Measurements from ENCODE around the gene RELL2.

RELL2 gene

GRCh38 chr5:141677415-141677814, 40.6 kb downstream of the RELL2 start:
- Mint-ChIP-seq H3K27me3 (no peaks in the 10 kb centered on the region), H3K4me1 (peaks cover 18% of the 10 kb centered on the region), H3K4me3 (no peak overlapping the region), H3K9me3 (no peaks in the 10 kb centered on the region), H3K27ac (no peak overlapping the region)
- ATAC-seq: no peak
- DNase-seq: no peak

- Mint-ChIP-seq H3K27me3 (no peaks in the 10 kb centered on the region), H3K27ac (no peak overlapping the region), H3K9me3 (no peaks in the 10 kb centered on the region), H3K4me3 (no peak overlapping the region), H3K4me1 (peaks cover 35% of the 10 kb centered on the region)
- no peak for ATAC-seq
- DNase-seq: no peak
Observed at GRCh38 chr5:141680178-141680577, 43.4 kb downstream of the RELL2 start.

- H3K27me3 Mint-ChIP-seq: no peaks in the 10 kb centered on the region
- H3K4me1 Mint-ChIP-seq: peaks cover 35% of the 10 kb centered on the region
- no peak overlapping the region for H3K27ac Mint-ChIP-seq
- H3K4me3 Mint-ChIP-seq: peak overlapping the region; percentile 42 to 87
- ATAC-seq (no peak), DNase-seq (no peak)
- H3K9me3 Mint-ChIP-seq: no peaks in the 10 kb centered on the region
Observed at GRCh38 chr5:141680751-141681201, 44.0 kb downstream of the RELL2 start.

- ATAC-seq (peak; percentile 6), DNase-seq (no peak)
- Mint-ChIP-seq H3K27ac (peak overlapping the region in 1 of 2 donors; percentile 15), H3K27me3 (no peaks in the 10 kb centered on the region), H3K4me3 (peak overlapping the region; percentile 64 to 87), H3K9me3 (no peaks in the 10 kb centered on the region), H3K4me1 (peaks cover 35% of the 10 kb centered on the region)
Observed at GRCh38 chr5:141681295-141681694, 44.5 kb downstream of the RELL2 start.

- Mint-ChIP-seq H3K27me3 (no peaks in the 10 kb centered on the region), H3K9me3 (no peaks in the 10 kb centered on the region), H3K4me3 (peak within 1 kb of the TSS; percentile 87 to 88), H3K27ac (peak within 1 kb of the TSS; percentile 43 to 89), H3K4me1 (peaks cover 35% of the 10 kb centered on the region)
- ATAC-seq (peak; percentile 83), DNase-seq (peak; percentile 45 to 48)
Observed at GRCh38 chr5:141681695-141682641, 45.2 kb downstream of the RELL2 start, which contains the start of gene ARAP3. Gene ARAP3 (minus strand): TSS chr5:141682230. CDS start chr5:141680486, 1,744 bp downstream.

GRCh38 chr5:141683596-141684141, 46.9 kb downstream of the RELL2 start:
- Mint-ChIP-seq H3K27me3 (no peaks in the 10 kb centered on the region), H3K9me3 (no peaks in the 10 kb centered on the region), H3K4me3 (no peak overlapping the region), H3K4me1 (peaks cover 35% of the 10 kb centered on the region), H3K27ac (no peak overlapping the region)
- no peak for DNase-seq
- no peak for ATAC-seq

- H3K4me1 Mint-ChIP-seq: peaks cover 33% of the 10 kb centered on the region
- DNase-seq (no peak), ATAC-seq (no peak)
- H3K9me3 Mint-ChIP-seq: no peaks in the 10 kb centered on the region
- H3K27me3 Mint-ChIP-seq: peaks cover 7% of the 10 kb centered on the region
- H3K27ac Mint-ChIP-seq: no peak overlapping the region
- no peak overlapping the region for H3K4me3 Mint-ChIP-seq
Observed at GRCh38 chr5:141685591-141685990, 48.8 kb downstream of the RELL2 start.

- ATAC-seq (no peak), DNase-seq (no peak)
- H3K4me3 Mint-ChIP-seq: no peak overlapping the region
- H3K4me1 Mint-ChIP-seq: peaks cover 25% of the 10 kb centered on the region
- no peaks in the 10 kb centered on the region for H3K9me3 Mint-ChIP-seq
- peaks cover 14% of the 10 kb centered on the region for H3K27me3 Mint-ChIP-seq
- H3K27ac Mint-ChIP-seq: peak overlapping the region in 1 of 2 donors; percentile 6
Observed at GRCh38 chr5:141686648-141687416, 50.0 kb downstream of the RELL2 start.
